ENCODE data around the gene PHOSPHO1.
A peak's percentile ranks its signal among the peaks of the same experiment; 100 is the strongest.

Gene PHOSPHO1

GRCh38 chr17:49229076-49229804, 1.3 kb downstream of the PHOSPHO1 start:
- Histone ChIP-seq H3K4me2 (ENCODE audit: low read depth, low read length, poor library complexity, severe bottlenecking) (no peak overlapping the region), H3K79me2 (ENCODE audit: insufficient read depth, low read length) (no peaks in the 10 kb centered on the region), H3K9me3 (ENCODE audit: insufficient read depth, low read length) (no peaks in the 10 kb centered on the region), H3K27me3 (ENCODE audit: low read length) (no peaks in the 10 kb centered on the region), H3K27ac (ENCODE audit: low read depth, low read length) (no peak overlapping the region), H3K9me2 (replicated peaks; ENCODE audit: insufficient read depth, low read length) (no peaks in the 10 kb centered on the region), H3K36me3 (ENCODE audit: low read length) (no peaks in the 10 kb centered on the region), H2AFZ (ENCODE audit: low read depth, low read length, severe bottlenecking) (no peak overlapping the region), H4K20me1 (ENCODE audit: low read depth, low read length) (no peaks in the 10 kb centered on the region), H3K4me3 (ENCODE audit: insufficient read depth, low read length, poor library complexity, severe bottlenecking) (no peak overlapping the region), H3F3A (ENCODE audit: insufficient read depth) (no peaks in the 10 kb centered on the region), H3K9ac (ENCODE audit: low read length) (no peak overlapping the region)
- TF ChIP-seq EZH2phosphoT487 (conservative IDR thresholded peaks at IDR 0.05; ENCODE audit: low read length) (no peak), CTCF (IDR thresholded peaks at IDR 0.05; ENCODE audit: insufficient read depth, low read length, poor library complexity, severe bottlenecking) (no peak)

GRCh38 chr17:49227436-49228261, 2.9 kb downstream of the PHOSPHO1 start:
- H3K9me3 ChIP-seq (ENCODE audit: insufficient read depth, low read length), result no peaks in the 10 kb centered on the region

GRCh38 chr17:49226771-49227435, 3.7 kb downstream of the PHOSPHO1 start:
- H3K4me2 ChIP-seq (ENCODE audit: low read depth, low read length, poor library complexity, severe bottlenecking), result no peak overlapping the region
- H3K79me2 ChIP-seq (ENCODE audit: insufficient read depth, low read length), result no peaks in the 10 kb centered on the region
- no peaks in the 10 kb centered on the region for H3K27me3 ChIP-seq (ENCODE audit: low read length)
- no peak overlapping the region for H2AFZ ChIP-seq (ENCODE audit: low read depth, low read length, severe bottlenecking)
- H3K9me3 ChIP-seq (ENCODE audit: insufficient read depth, low read length), result no peaks in the 10 kb centered on the region
- no peaks in the 10 kb centered on the region for H3K9me2 ChIP-seq (replicated peaks; ENCODE audit: insufficient read depth, low read length)
- TF ChIP-seq EZH2phosphoT487 (conservative IDR thresholded peaks at IDR 0.05; ENCODE audit: low read length) (no peak), CTCF (IDR thresholded peaks at IDR 0.05; ENCODE audit: insufficient read depth, low read length, poor library complexity, severe bottlenecking) (no peak)
- no peak overlapping the region for H3K4me3 ChIP-seq (ENCODE audit: insufficient read depth, low read length, poor library complexity, severe bottlenecking)
- no peak overlapping the region for H3K9ac ChIP-seq (ENCODE audit: low read length)
- H3K36me3 ChIP-seq (ENCODE audit: low read length), result no peaks in the 10 kb centered on the region
- H3K27ac ChIP-seq (ENCODE audit: low read depth, low read length), result no peak overlapping the region
- no peaks in the 10 kb centered on the region for H3F3A ChIP-seq (ENCODE audit: insufficient read depth)
- no peaks in the 10 kb centered on the region for H4K20me1 ChIP-seq (ENCODE audit: low read depth, low read length)

More at GRCh38 chr17:49227436-49228261, 2.9 kb downstream of the PHOSPHO1 start:
- Histone ChIP-seq H3K4me2 (ENCODE audit: low read depth, low read length, poor library complexity, severe bottlenecking) (no peak overlapping the region), H3K9ac (ENCODE audit: low read length) (no peak overlapping the region), H3K27me3 (ENCODE audit: low read length) (no peaks in the 10 kb centered on the region), H3K9me2 (replicated peaks; ENCODE audit: insufficient read depth, low read length) (no peaks in the 10 kb centered on the region), H4K20me1 (ENCODE audit: low read depth, low read length) (no peaks in the 10 kb centered on the region), H3F3A (ENCODE audit: insufficient read depth) (no peaks in the 10 kb centered on the region), H3K4me3 (ENCODE audit: insufficient read depth, low read length, poor library complexity, severe bottlenecking) (no peak overlapping the region), H2AFZ (ENCODE audit: low read depth, low read length, severe bottlenecking) (no peak overlapping the region), H3K36me3 (ENCODE audit: low read length) (no peaks in the 10 kb centered on the region), H3K79me2 (ENCODE audit: insufficient read depth, low read length) (no peaks in the 10 kb centered on the region), H3K27ac (ENCODE audit: low read depth, low read length) (no peak overlapping the region)
- TF ChIP-seq CTCF (IDR thresholded peaks at IDR 0.05; ENCODE audit: insufficient read depth, low read length, poor library complexity, severe bottlenecking) (peak; percentile 83), EZH2phosphoT487 (conservative IDR thresholded peaks at IDR 0.05; ENCODE audit: low read length) (no peak)

All from SU-DHL-6 (cell line).